Neuronal stem cell (in vitro differentiated cells): ENCODE measurements around the gene RECQL5.

Source experiments
- DNase-seq: peaks from one replicate; pipeline ENCODE4 v3.0.0-alpha.2; 2013; ENCODE audit warnings: low spot score
- H2AFZ ChIP-seq: one replicate; pipeline ENCODE4 v1.6.1; 2013; ENCODE audit warnings: mild to moderate bottlenecking, low read length, inconsistent platforms
- H2AK5ac ChIP-seq: 2 replicates; pipeline ENCODE4 v1.6.1; 2013; ENCODE audit warnings: low read depth, mild to moderate bottlenecking, inconsistent platforms, low read length, moderate library complexity, mixed read lengths
- H2BK120ac ChIP-seq: 2 replicates; pipeline ENCODE4 v1.6.1; 2013; ENCODE audit warnings: low read depth, mild to moderate bottlenecking, inconsistent platforms, low read length, moderate library complexity, mixed read lengths
- H2BK12ac ChIP-seq: one replicate; pipeline ENCODE4 v1.6.1; 2013; ENCODE audit warnings: low read length, inconsistent platforms
- H2BK15ac ChIP-seq: 2 replicates; pipeline ENCODE4 v1.6.1; 2013; ENCODE audit warnings: mild to moderate bottlenecking, low read length, inconsistent platforms, mixed read lengths
- H2BK5ac ChIP-seq: one replicate; pipeline ENCODE4 v1.6.1; 2013; ENCODE audit warnings: inconsistent platforms, mild to moderate bottlenecking, low read length, moderate library complexity
- H3K14ac ChIP-seq: one replicate; pipeline ENCODE4 v1.6.1; 2013; ENCODE audit warnings: low read length, inconsistent platforms
- H3K18ac ChIP-seq: 2 replicates; pipeline ENCODE4 v1.6.1; 2013; ENCODE audit warnings: low read length, inconsistent platforms
- H3K23ac ChIP-seq: 2 replicates; pipeline ENCODE4 v1.6.1; 2013; ENCODE audit warnings: low read depth, mild to moderate bottlenecking, mixed read lengths, low read length, inconsistent platforms; ENCODE audit not compliant: poor library complexity
- H3K27ac ChIP-seq: replicated peaks from 3 replicates; pipeline ENCODE4 v1.5.1; 2013; ENCODE audit warnings: low read length, inconsistent platforms
- H3K27me3 ChIP-seq, 3 experiments: 2 replicates each; pipeline ENCODE4 v1.6.1; 2013; ENCODE audit warnings: low read length in 3 of 3, mild to moderate bottlenecking in 2 of 3, inconsistent platforms in 1 of 3, low read depth in 1 of 3, mixed read lengths in 1 of 3, moderate library complexity in 1 of 3; ENCODE audit not compliant: control insufficient read depth in 3 of 3, insufficient read depth in 3 of 3
- H3K36me3 ChIP-seq, 2 donors: replicated peaks in 1 of 2; 2 replicates each; pipeline ENCODE4 v1.6.1; 2013; ENCODE audit warnings: low read length in 2 of 2; ENCODE audit not compliant: control insufficient read depth in 2 of 2, insufficient read depth in 2 of 2
- H3K4ac ChIP-seq: 2 replicates; pipeline ENCODE4 v1.6.1; 2013; ENCODE audit warnings: inconsistent platforms, mild to moderate bottlenecking, low read length, moderate library complexity
- H3K4me1 ChIP-seq, 2 donors: 1 replicate in 1 of 2; 2 replicates in 1 of 2; pipeline ENCODE4 v1.6.1; 2013; ENCODE audit warnings: low read length in 2 of 2, low read depth in 1 of 2; ENCODE audit not compliant: control insufficient read depth in 2 of 2, insufficient read depth in 1 of 2
- H3K4me2 ChIP-seq: one replicate; pipeline ENCODE4 v1.6.1; 2013; ENCODE audit warnings: mild to moderate bottlenecking, low read length, inconsistent platforms; ENCODE audit not compliant: insufficient read depth, poor library complexity, severe bottlenecking
- H3K4me3 ChIP-seq, 2 donors: 2 replicates each; pipeline ENCODE4 v1.5.1; 2013; ENCODE audit warnings: low read length in 2 of 2, mild to moderate bottlenecking in 2 of 2, inconsistent platforms in 1 of 2, moderate library complexity in 1 of 2
- H3K79me1 ChIP-seq: one replicate; pipeline ENCODE4 v1.6.1; 2013; ENCODE audit warnings: low read depth, mild to moderate bottlenecking, inconsistent platforms, low read length, moderate library complexity
- H3K9ac ChIP-seq: one replicate; pipeline ENCODE4 v1.6.1; 2013; ENCODE audit warnings: mild to moderate bottlenecking, low read depth, low read length, inconsistent platforms; ENCODE audit not compliant: poor library complexity
- H3K9me3 ChIP-seq, 2 donors: replicated peaks in 1 of 2; 2 replicates each; pipeline versions ENCODE3 to v1.6.1; 2013; ENCODE audit warnings: low read length in 2 of 2, mild to moderate bottlenecking in 2 of 2, inconsistent platforms in 1 of 2, low read depth in 1 of 2, mixed read lengths in 1 of 2, moderate library complexity in 1 of 2; ENCODE audit not compliant: control insufficient read depth in 2 of 2, insufficient read depth in 1 of 2
- H4K8ac ChIP-seq: one replicate; pipeline ENCODE4 v1.6.1; 2013; ENCODE audit warnings: low read depth, mild to moderate bottlenecking, inconsistent platforms, low read length, moderate library complexity
- H4K91ac ChIP-seq: one replicate; pipeline ENCODE4 v1.6.1; 2013; ENCODE audit warnings: low read length, low read depth, mild to moderate bottlenecking, inconsistent platforms; ENCODE audit not compliant: poor library complexity
- WGBS, 2 donors: extraction: QIAGEN DNeasy Blood & Tissue Kit; methylation state at CpG; one replicate each; pipeline ENCODE4 v1.1.7; 2013; ENCODE audit warnings: missing lambda C conversion rate in 2 of 2, mixed read lengths in 1 of 2; ENCODE audit not compliant: insufficient read length in 2 of 2, insufficient replicate concordance in 1 of 2; ENCODE audit errors: extremely low coverage in 2 of 2; 5-methylcytosine and 5-hydroxymethylcytosine counted together

RECQL5 gene

DNA sequence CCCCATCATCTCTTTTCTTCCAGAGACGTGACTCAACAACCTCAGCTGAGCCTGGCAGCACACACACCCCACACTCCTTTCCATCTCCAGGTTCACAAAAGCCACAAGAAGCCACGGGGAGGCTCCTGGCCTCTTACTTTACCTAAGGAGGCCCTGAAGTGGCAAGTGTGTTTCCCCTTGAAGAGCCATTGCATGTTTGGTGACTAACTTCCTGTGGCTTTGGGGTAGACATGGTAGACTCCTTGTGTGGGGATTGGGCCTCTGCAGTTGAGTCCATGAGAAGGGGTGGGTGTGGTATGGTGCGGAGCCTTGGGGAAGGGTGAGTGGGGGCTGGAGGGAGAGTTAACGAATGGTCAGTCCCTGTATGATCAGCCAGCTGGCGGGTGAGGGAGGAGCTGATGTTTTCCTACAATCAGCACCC, 24.4 kb upstream of the RECQL5 start:
- Histone ChIP-seq H3K27me3 (no peaks in the 10 kb centered on the region), H2AK5ac (no peak overlapping the region), H3K4me1 (peaks cover 0 to 39% of the 10 kb centered on the region in 2 donors), H3K79me1 (peaks cover 2% of the 10 kb centered on the region), H3K4ac (no peak overlapping the region), H3K9me3 (peaks cover 0 to 1% of the 10 kb centered on the region in 2 donors), H2BK12ac (no peak overlapping the region), H3K9ac (no peak overlapping the region), H2AFZ (no peak overlapping the region), H4K8ac (no peak overlapping the region), H3K23ac (no peak overlapping the region), H2BK5ac (no peak overlapping the region), H4K91ac (no peak overlapping the region), H3K4me3 (no peak overlapping the region), H3K18ac (no peak overlapping the region), H3K27ac (no peak overlapping the region), H3K36me3 (peaks cover 15 to 98% of the 10 kb centered on the region in 2 donors), H2BK15ac (no peak overlapping the region), H3K4me2 (no peak overlapping the region), H2BK120ac (no peak overlapping the region), H3K14ac (no peak overlapping the region)
- no CpG with 5 or more reads among the region's 5 CpGs for WGBS, 2 donors
- DNase-seq, result no peak

DNA sequence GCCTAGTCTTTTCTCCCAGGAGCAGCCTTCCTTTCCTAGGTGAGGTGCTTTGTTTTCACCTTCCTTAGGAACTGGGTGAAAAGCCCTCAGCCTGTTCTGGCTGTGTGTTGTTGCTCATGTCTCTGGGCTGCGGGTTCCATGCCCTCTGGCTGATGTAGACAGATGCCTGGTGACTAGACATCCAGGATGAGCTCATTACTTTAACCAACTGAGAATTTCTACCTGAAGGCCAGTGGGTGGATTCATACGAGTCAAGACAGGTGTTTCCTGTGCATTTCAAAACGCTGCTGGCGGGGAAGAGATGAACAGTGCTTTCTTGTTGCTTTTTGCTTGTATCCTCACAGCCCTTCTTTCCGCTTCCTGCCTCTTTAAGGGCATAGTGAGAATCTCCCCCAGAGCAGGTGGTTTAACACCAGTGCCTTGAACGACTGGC, 22.5 kb upstream of the RECQL5 start:
- Histone ChIP-seq H2BK120ac (no peak overlapping the region), H2AFZ (no peak overlapping the region), H2BK5ac (no peak overlapping the region), H3K9me3 (no peaks in the 10 kb centered on the region), H2AK5ac (no peak overlapping the region), H3K14ac (no peak overlapping the region), H3K18ac (no peak overlapping the region), H3K27ac (no peak overlapping the region), H3K36me3 (peaks cover 7 to 94% of the 10 kb centered on the region in 2 donors), H4K91ac (no peak overlapping the region), H3K4me3 (no peak overlapping the region), H2BK15ac (no peak overlapping the region), H3K79me1 (no peaks in the 10 kb centered on the region), H3K4me2 (no peak overlapping the region), H3K23ac (no peak overlapping the region), H4K8ac (no peak overlapping the region), H3K27me3 (no peaks in the 10 kb centered on the region), H3K9ac (no peak overlapping the region), H3K4me1 (peaks cover 0 to 40% of the 10 kb centered on the region in 2 donors), H3K4ac (no peak overlapping the region), H2BK12ac (no peak overlapping the region)
- no peak for DNase-seq
- no CpG with 5 or more reads among the region's 6 CpGs for WGBS, 2 donors

DNA sequence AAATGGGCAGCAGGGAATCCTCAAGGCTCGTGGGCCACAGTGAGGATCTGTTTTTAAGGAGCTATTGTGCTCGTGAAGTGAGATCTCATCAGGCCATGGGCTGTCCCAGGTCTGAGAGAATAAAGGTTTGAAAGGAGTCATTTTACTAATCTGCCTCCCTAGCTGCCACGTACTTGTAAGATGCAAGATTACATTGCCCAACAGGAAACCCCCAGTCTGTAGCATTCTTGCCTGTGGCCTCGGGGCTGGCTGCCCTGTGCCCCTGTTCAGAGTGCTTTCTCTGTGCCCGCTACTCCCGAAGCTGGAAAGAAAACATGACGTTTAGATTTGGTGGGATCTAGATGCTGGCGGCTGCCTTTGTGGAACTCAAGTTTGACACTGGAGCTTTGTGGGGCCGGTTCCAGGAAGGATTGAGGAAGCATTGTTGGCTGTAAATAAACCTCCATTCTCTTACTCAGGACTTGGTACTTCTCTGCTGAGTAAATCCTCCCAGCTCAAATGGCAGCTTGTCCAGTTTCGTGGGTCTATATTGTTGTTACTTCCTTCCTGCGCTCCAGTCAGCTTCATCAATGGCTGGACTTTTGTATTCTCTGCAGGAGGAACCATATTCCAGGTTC, 21.4 kb upstream of the RECQL5 start:
- peak overlapping the region; percentile 34 for H3K27ac ChIP-seq
- H3K4me2 ChIP-seq, result no peak overlapping the region
- peaks cover 0 to 30% of the 10 kb centered on the region in 2 donors for H3K4me1 ChIP-seq
- peaks cover 7 to 91% of the 10 kb centered on the region in 2 donors for H3K36me3 ChIP-seq
- H3K23ac ChIP-seq, result no peak overlapping the region
- H2BK120ac ChIP-seq, result no peak overlapping the region
- no peak overlapping the region for H3K14ac ChIP-seq
- no peak overlapping the region for H2BK5ac ChIP-seq
- WGBS, 2 donors, result no CpG with 5 or more reads among the region's 11 CpGs
- H2BK15ac ChIP-seq, result no peak overlapping the region
- H4K91ac ChIP-seq, result no peak overlapping the region
- H4K8ac ChIP-seq, result no peak overlapping the region
- H2AK5ac ChIP-seq, result no peak overlapping the region
- DNase-seq, result no peak
- no peak overlapping the region for H2BK12ac ChIP-seq
- no peak overlapping the region for H3K4ac ChIP-seq
- H3K79me1 ChIP-seq, result no peaks in the 10 kb centered on the region
- H3K4me3 ChIP-seq, result no peak overlapping the region
- no peak overlapping the region for H3K18ac ChIP-seq
- no peaks in the 10 kb centered on the region for H3K27me3 ChIP-seq
- no peaks in the 10 kb centered on the region for H3K9me3 ChIP-seq
- H3K9ac ChIP-seq, result no peak overlapping the region
- no peak overlapping the region for H2AFZ ChIP-seq

DNA sequence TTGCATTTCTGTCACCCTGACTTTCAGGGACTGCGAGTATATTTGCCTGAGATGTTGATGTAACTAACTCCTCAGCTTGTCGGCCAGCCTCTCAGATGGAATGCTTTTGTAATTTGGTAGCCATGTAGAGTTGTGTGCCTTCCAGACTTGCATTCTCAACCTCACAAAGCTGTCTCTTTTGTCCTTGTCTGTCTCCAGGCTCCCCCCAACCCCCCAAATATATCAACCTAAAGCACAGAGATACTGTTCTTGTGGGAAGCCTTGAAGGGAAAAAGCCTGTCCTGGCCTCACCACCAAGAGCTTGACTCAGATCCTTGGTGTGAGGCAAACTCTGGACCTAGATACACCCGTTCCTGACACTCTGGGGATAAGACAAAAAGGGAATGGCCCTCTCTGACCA, 18.5 kb upstream of the RECQL5 start:
- Histone ChIP-seq H2BK15ac (no peak overlapping the region), H4K91ac (no peak overlapping the region), H3K14ac (no peak overlapping the region), H4K8ac (no peak overlapping the region), H3K27ac (no peak overlapping the region), H3K4me1 (peaks cover 0 to 16% of the 10 kb centered on the region in 2 donors), H3K27me3 (no peaks in the 10 kb centered on the region), H2BK5ac (no peak overlapping the region), H3K9ac (no peak overlapping the region), H3K4me2 (no peak overlapping the region), H2AFZ (no peak overlapping the region), H3K79me1 (no peaks in the 10 kb centered on the region), H3K23ac (no peak overlapping the region), H3K9me3 (no peaks in the 10 kb centered on the region), H3K4me3 (no peak overlapping the region), H3K4ac (no peak overlapping the region), H2BK12ac (no peak overlapping the region), H3K36me3 (peaks cover 4 to 81% of the 10 kb centered on the region in 2 donors), H2AK5ac (no peak overlapping the region), H3K18ac (no peak overlapping the region), H2BK120ac (no peak overlapping the region)
- WGBS, 2 donors, result no CpG with 5 or more reads among the region's 3 CpGs
- no peak for DNase-seq
